ENCODE results near the gene NFE2L2.
"Not testable (repeated sequence)": the region's sequence is repeated elsewhere in the genome, so short reads cannot be mapped to it uniquely, and the experiment has no call there.

The NFE2L2 gene

DNA sequence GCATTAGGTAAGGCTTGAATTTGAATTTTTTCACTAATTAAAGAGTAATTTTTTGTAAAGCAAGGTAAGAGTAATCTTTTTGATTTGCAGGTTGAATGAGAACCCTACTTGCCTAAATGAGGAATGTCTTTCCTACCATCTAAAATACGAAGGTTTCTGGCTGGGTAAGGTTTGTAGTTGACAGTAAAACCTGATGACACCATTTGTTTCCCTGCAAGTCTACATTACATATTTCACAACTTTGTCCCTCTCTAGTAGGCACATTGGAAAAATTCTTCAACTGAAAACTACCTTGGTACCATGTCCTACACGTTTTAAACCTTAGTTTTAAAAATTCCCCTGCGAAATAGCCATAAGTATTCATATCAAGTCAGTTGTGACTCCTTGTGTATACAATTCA is 42.6 kb downstream of the NFE2L2 start:
- no peak for TF ChIP-seq EZH2phosphoT487 (IDR thresholded peaks at IDR 0.05; ENCODE audit: low read depth)
- TF ChIP-seq, protein P1, sequence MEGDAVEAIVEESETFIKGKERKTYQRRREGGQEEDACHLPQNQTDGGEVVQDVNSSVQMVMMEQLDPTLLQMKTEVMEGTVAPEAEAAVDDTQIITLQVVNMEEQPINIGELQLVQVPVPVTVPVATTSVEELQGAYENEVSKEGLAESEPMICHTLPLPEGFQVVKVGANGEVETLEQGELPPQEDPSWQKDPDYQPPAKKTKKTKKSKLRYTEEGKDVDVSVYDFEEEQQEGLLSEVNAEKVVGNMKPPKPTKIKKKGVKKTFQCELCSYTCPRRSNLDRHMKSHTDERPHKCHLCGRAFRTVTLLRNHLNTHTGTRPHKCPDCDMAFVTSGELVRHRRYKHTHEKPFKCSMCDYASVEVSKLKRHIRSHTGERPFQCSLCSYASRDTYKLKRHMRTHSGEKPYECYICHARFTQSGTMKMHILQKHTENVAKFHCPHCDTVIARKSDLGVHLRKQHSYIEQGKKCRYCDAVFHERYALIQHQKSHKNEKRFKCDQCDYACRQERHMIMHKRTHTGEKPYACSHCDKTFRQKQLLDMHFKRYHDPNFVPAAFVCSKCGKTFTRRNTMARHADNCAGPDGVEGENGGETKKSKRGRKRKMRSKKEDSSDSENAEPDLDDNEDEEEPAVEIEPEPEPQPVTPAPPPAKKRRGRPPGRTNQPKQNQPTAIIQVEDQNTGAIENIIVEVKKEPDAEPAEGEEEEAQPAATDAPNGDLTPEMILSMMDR (IDR thresholded peaks at IDR 0.05; ENCODE audit: low read depth, low read length), result no peak

GRCh38 chr2:177221534-177221933 is 43.0 kb downstream of the NFE2L2 start:
- Histone ChIP-seq H3K4me2 (ENCODE audit: low read length) (no peak overlapping the region), H3K79me2 (ENCODE audit: low read length) (peaks cover 45% of the 10 kb centered on the region), H3K4me3 (ENCODE audit: low read length) (no peak overlapping the region), H3K27ac (ENCODE audit: low read length) (no peak overlapping the region), H3K27me3 (ENCODE audit: low read depth, low read length) (no peaks in the 10 kb centered on the region), H2AFZ (ENCODE audit: low read depth, low read length) (no peak overlapping the region), H3K9ac (ENCODE audit: low read length) (no peak overlapping the region), H3K9me3 (ENCODE audit: insufficient read depth, low read length) (no peaks in the 10 kb centered on the region), H4K20me1 (ENCODE audit: insufficient read depth, low read length) (peaks cover 66% of the 10 kb centered on the region), H3K36me3 (replicated peaks; ENCODE audit: low read depth, low read length) (peaks cover 60% of the 10 kb centered on the region), H3K4me1 (ENCODE audit: low read length) (no peaks in the 10 kb centered on the region)
- TF ChIP-seq, protein P1 (IDR thresholded peaks at IDR 0.05; ENCODE audit: low read depth, low read length), result no peak
- no peak for TF ChIP-seq EZH2phosphoT487 (IDR thresholded peaks at IDR 0.05; ENCODE audit: low read depth)

More for the DNA sequence above, 42.6 kb downstream of the NFE2L2 start:
- no peak overlapping the region for H3K9ac ChIP-seq (ENCODE audit: low read length)
- H3K4me2 ChIP-seq (ENCODE audit: low read length), result no peak overlapping the region
- H3K4me1 ChIP-seq (ENCODE audit: low read length), result no peaks in the 10 kb centered on the region
- no peak overlapping the region for H2AFZ ChIP-seq (ENCODE audit: low read depth, low read length)
- H3K9me3 ChIP-seq (ENCODE audit: insufficient read depth, low read length), result no peaks in the 10 kb centered on the region
- H3K79me2 ChIP-seq (ENCODE audit: low read length), result peaks cover 41% of the 10 kb centered on the region
- H4K20me1 ChIP-seq (ENCODE audit: insufficient read depth, low read length), result peaks cover 64% of the 10 kb centered on the region
- peaks cover 57% of the 10 kb centered on the region for H3K36me3 ChIP-seq (replicated peaks; ENCODE audit: low read depth, low read length)
- H3K27ac ChIP-seq (ENCODE audit: low read length), result no peak overlapping the region
- no peaks in the 10 kb centered on the region for H3K27me3 ChIP-seq (ENCODE audit: low read depth, low read length)
- H3K4me3 ChIP-seq (ENCODE audit: low read length), result no peak overlapping the region

- H3K4me2 ChIP-seq (ENCODE audit: low read length); H3K9me3 ChIP-seq (ENCODE audit: insufficient read depth, low read length); H3K27me3 ChIP-seq (ENCODE audit: low read depth, low read length); H3K27ac ChIP-seq (ENCODE audit: low read length); H3K9ac ChIP-seq (ENCODE audit: low read length); H2AFZ ChIP-seq (ENCODE audit: low read depth, low read length); H3K4me1 ChIP-seq (ENCODE audit: low read length); H3K4me3 ChIP-seq (ENCODE audit: low read length): not testable (repeated sequence)
- H4K20me1 ChIP-seq (ENCODE audit: insufficient read depth, low read length), result peaks cover 71% of the 10 kb centered on the region
- H3K36me3 ChIP-seq (replicated peaks; ENCODE audit: low read depth, low read length), result peaks cover 70% of the 10 kb centered on the region
- peaks cover 63% of the 10 kb centered on the region for H3K79me2 ChIP-seq (ENCODE audit: low read length)
These were observed 44.7 kb downstream of the NFE2L2 start for GRCh38 chr2:177219787-177220186.

GRCh38 chr2:177217247-177217843 is 47.2 kb downstream of the NFE2L2 start:
- Histone ChIP-seq H3K9me3 (ENCODE audit: insufficient read depth, low read length) (no peaks in the 10 kb centered on the region), H3K9ac (ENCODE audit: low read length) (no peak overlapping the region), H3K4me2 (ENCODE audit: low read length) (no peak overlapping the region), H4K20me1 (ENCODE audit: insufficient read depth, low read length) (peaks cover 75% of the 10 kb centered on the region), H2AFZ (ENCODE audit: low read depth, low read length) (no peak overlapping the region), H3K4me1 (ENCODE audit: low read length) (peaks cover 7% of the 10 kb centered on the region), H3K27me3 (ENCODE audit: low read depth, low read length) (no peaks in the 10 kb centered on the region), H3K79me2 (ENCODE audit: low read length) (peaks cover 81% of the 10 kb centered on the region), H3K36me3 (replicated peaks; ENCODE audit: low read depth, low read length) (peaks cover 65% of the 10 kb centered on the region), H3K4me3 (ENCODE audit: low read length) (no peak overlapping the region), H3K27ac (ENCODE audit: low read length) (no peak overlapping the region)
- TF ChIP-seq, protein P1 (IDR thresholded peaks at IDR 0.05; ENCODE audit: low read depth, low read length), result no peak
- TF ChIP-seq EZH2phosphoT487 (IDR thresholded peaks at IDR 0.05; ENCODE audit: low read depth), result no peak
